Medulla oblongata (tissue), 1 donor: ENCODE data around the gene SLC16A10.
A peak's percentile ranks its signal among the peaks of the same experiment; 100 is the strongest.
"Not testable (repeated sequence)": the region's sequence is repeated elsewhere in the genome, so short reads cannot be mapped to it uniquely, and the experiment has no call there.

ENCODE experiments used
- DNase-seq: peaks from one replicate; pipeline ENCODE4 v3.0.0-alpha.2; 2015; ENCODE audit errors: extremely low spot score

SLC16A10 gene

GRCh38 chr6:111086685-111087084, 618 bp upstream of the SLC16A10 start:
- no peak for DNase-seq

- no peak for DNase-seq
Measured at GRCh38 chr6:111087871-111088667, 766 bp downstream of the SLC16A10 start.

GRCh38 chr6:111088668-111089003, 1.3 kb downstream of the SLC16A10 start:
- no peak for DNase-seq

GRCh38 chr6:111090766-111091165, 3.5 kb downstream of the SLC16A10 start:
- DNase-seq: no peak

GRCh38 chr6:111091987-111092386, 4.7 kb downstream of the SLC16A10 start:
- DNase-seq: no peak

GRCh38 chr6:111095488-111095887, 8.2 kb downstream of the SLC16A10 start:
- DNase-seq: not testable (repeated sequence)

GRCh38 chr6:111096246-111096645, 8.9 kb downstream of the SLC16A10 start:
- no peak for DNase-seq

- no peak for DNase-seq
Measured at GRCh38 chr6:111098597-111098996, 11.3 kb downstream of the SLC16A10 start.

- DNase-seq: no peak
Measured at GRCh38 chr6:111101987-111102386, 14.7 kb downstream of the SLC16A10 start.

- DNase-seq: no peak
Measured at GRCh38 chr6:111105578-111105977, 18.3 kb downstream of the SLC16A10 start.

- DNase-seq: no peak
Measured at GRCh38 chr6:111107589-111107988, 20.3 kb downstream of the SLC16A10 start.

GRCh38 chr6:111110036-111110435, 22.7 kb downstream of the SLC16A10 start:
- no peak for DNase-seq

- DNase-seq: peak; percentile 60
Measured at GRCh38 chr6:111113336-111114086, 26.2 kb downstream of the SLC16A10 start.

GRCh38 chr6:111114087-111114443, 26.8 kb downstream of the SLC16A10 start:
- peak; percentile 3 for DNase-seq

- DNase-seq: no peak
Measured at GRCh38 chr6:111114482-111114881, 27.2 kb downstream of the SLC16A10 start.

- DNase-seq: no peak
Measured at GRCh38 chr6:111118826-111119225, 31.5 kb downstream of the SLC16A10 start.

GRCh38 chr6:111119571-111120329, 32.4 kb downstream of the SLC16A10 start:
- no peak for DNase-seq

- no peak for DNase-seq
Measured at GRCh38 chr6:111121789-111122350, 34.6 kb downstream of the SLC16A10 start.

- DNase-seq: no peak
Measured at GRCh38 chr6:111122458-111123286, 35.4 kb downstream of the SLC16A10 start.

- DNase-seq: no peak
Measured at GRCh38 chr6:111124406-111124805, 37.1 kb downstream of the SLC16A10 start.

GRCh38 chr6:111129013-111129412, 41.7 kb downstream of the SLC16A10 start:
- peak; percentile 62 for DNase-seq
